WERI-Rb-1 (cell line): ENCODE measurements around the gene SLC45A1.

Experiments
- DNase-seq: peaks from one replicate; pipeline ENCODE4 v3.0.0-alpha.2; 2020
- H3K27ac ChIP-seq: fragments of 250-450 bp; sonication (Bioruptor Pico); 2 replicates; pipeline ENCODE4 v1.5.1; 2020; ENCODE audit warnings: mild to moderate bottlenecking, moderate library complexity
- H3K27me3 ChIP-seq: fragments of 250-450 bp; sonication (Bioruptor Pico); 2 replicates; pipeline ENCODE4 v1.5.1; 2021; ENCODE audit warnings: mild to moderate bottlenecking, low read depth, moderate library complexity; ENCODE audit not compliant: insufficient read depth, severe bottlenecking
- H3K36me3 ChIP-seq: fragments of 250-450 bp; sonication (Bioruptor Pico); 2 replicates; pipeline ENCODE4 v1.5.1; 2020; ENCODE audit warnings: mild to moderate bottlenecking, moderate library complexity
- H3K4me3 ChIP-seq: 2 replicates; pipeline ENCODE4 v1.5.1; 2011; ENCODE audit warnings: low read depth, mild to moderate bottlenecking, control low read depth, low read length
- H3K9me3 ChIP-seq: fragments of 250-450 bp; sonication (Bioruptor Pico); 2 replicates; pipeline ENCODE4 v1.5.1; 2021; ENCODE audit warnings: mild to moderate bottlenecking, moderate library complexity; ENCODE audit not compliant: severe bottlenecking
- TF ChIP-seq, protein P1 (sequence below): IDR thresholded peaks from 2 replicates; pipeline ENCODE4 v1.5.1; 2011; ENCODE audit warnings: low read depth, mild to moderate bottlenecking, control low read depth, inconsistent platforms, low read length

SLC45A1 gene

DNA sequence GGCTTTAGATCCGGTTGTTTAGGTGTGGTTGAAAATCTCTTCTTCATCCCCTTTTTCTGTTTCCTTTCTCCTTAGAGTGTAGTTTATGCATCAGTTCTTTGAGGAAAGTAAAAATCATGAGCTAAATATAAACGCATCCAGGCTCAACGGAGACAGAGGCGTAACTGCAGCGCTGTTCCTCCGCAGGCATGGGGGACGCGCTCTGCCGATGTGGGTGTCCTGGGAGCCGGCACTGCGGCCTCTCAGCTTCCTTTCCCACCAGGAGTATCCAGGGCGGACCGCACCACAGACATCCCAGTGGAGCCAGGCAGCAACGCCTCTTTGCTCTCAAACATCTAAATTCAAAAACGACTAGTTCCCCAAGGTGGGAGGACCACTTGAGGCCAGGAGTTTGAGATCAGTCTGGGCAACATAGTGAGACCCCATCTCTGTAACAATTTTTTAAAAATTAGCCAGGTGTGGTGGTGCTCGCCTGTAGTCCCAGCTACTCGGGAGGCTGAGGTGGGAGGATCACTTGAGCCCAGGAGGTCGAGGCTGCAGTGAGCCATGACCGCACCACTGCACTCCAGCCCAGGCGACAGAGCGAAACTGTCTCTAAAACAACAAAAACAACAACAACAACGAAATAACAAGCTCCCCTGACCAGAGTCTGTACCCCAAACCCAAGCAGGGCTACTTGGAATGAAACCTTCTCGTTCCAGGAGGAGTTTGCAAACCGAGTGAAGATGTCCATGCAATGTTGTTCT, 16.4 kb downstream of the SLC45A1 start:
- Histone ChIP-seq H3K36me3 (no peaks in the 10 kb centered on the region), H3K27me3 (no peaks in the 10 kb centered on the region), H3K9me3 (no peaks in the 10 kb centered on the region), H3K4me3 (no peak overlapping the region), H3K27ac (no peak overlapping the region)
- TF ChIP-seq, protein P1, sequence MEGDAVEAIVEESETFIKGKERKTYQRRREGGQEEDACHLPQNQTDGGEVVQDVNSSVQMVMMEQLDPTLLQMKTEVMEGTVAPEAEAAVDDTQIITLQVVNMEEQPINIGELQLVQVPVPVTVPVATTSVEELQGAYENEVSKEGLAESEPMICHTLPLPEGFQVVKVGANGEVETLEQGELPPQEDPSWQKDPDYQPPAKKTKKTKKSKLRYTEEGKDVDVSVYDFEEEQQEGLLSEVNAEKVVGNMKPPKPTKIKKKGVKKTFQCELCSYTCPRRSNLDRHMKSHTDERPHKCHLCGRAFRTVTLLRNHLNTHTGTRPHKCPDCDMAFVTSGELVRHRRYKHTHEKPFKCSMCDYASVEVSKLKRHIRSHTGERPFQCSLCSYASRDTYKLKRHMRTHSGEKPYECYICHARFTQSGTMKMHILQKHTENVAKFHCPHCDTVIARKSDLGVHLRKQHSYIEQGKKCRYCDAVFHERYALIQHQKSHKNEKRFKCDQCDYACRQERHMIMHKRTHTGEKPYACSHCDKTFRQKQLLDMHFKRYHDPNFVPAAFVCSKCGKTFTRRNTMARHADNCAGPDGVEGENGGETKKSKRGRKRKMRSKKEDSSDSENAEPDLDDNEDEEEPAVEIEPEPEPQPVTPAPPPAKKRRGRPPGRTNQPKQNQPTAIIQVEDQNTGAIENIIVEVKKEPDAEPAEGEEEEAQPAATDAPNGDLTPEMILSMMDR: no peak
- DNase-seq: no peak

DNA sequence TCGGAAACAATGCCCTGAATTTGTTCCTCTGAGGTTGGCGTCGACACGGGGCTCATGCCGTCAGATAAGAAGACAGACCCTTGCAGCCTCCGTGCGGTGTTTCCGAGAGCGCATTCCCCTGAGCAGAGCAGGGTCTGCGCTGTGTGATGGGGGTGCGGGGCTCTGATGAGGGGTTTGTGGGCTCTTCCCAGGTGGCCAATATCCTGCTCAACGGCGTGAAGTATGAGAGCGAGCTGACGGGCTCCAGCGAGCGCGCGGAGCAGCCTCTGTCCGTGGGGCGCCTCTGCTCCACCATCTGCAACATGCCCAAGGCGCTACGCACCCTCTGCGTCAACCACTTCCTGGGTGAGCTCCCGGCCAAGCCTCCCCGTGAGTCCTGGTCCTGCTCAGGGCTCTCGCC, 17.3 kb downstream of the SLC45A1 start:
- Histone ChIP-seq H3K27ac (no peak overlapping the region), H3K27me3 (no peaks in the 10 kb centered on the region), H3K36me3 (no peaks in the 10 kb centered on the region), H3K4me3 (no peak overlapping the region), H3K9me3 (no peaks in the 10 kb centered on the region)
- TF ChIP-seq, protein P1: no peak
- no peak for DNase-seq

DNA sequence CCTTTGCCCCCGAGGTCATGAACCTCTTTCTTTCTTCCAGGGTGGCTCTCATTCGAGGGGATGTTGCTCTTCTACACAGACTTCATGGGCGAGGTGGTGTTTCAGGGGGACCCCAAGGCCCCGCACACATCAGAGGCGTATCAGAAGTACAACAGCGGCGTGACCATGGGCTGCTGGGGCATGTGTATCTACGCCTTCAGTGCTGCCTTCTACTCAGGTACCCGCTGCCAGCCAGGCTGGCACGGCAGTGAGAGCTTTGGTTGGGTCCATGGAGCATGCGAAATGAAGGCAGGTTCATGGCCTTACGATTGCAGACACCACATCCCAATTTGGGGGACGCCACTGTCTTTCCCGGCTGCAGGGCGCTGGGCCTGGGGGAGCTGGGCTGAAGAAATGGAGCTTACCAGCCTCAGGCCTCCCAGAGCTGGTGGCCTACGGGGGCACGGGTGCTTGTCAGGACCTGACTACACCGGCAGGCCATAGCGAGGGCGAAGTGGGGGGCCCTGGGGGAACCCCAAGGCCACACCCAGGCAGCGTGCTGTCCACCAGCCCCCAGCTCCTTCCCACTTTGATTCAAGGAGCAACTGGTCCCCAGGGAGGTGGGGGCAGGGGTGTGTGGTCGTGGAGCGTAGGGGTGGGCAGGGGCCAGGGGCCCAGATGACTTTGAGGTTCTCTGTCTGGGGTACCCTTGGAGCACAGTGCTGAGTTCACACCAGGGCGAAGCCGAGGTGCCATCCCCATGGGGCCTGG, 20.0 kb downstream of the SLC45A1 start:
- H3K27me3 ChIP-seq: no peaks in the 10 kb centered on the region
- DNase-seq: no peak
- no peak overlapping the region for H3K4me3 ChIP-seq
- H3K27ac ChIP-seq: no peak overlapping the region
- no peaks in the 10 kb centered on the region for H3K9me3 ChIP-seq
- no peaks in the 10 kb centered on the region for H3K36me3 ChIP-seq
- TF ChIP-seq, protein P1: no peak

DNA sequence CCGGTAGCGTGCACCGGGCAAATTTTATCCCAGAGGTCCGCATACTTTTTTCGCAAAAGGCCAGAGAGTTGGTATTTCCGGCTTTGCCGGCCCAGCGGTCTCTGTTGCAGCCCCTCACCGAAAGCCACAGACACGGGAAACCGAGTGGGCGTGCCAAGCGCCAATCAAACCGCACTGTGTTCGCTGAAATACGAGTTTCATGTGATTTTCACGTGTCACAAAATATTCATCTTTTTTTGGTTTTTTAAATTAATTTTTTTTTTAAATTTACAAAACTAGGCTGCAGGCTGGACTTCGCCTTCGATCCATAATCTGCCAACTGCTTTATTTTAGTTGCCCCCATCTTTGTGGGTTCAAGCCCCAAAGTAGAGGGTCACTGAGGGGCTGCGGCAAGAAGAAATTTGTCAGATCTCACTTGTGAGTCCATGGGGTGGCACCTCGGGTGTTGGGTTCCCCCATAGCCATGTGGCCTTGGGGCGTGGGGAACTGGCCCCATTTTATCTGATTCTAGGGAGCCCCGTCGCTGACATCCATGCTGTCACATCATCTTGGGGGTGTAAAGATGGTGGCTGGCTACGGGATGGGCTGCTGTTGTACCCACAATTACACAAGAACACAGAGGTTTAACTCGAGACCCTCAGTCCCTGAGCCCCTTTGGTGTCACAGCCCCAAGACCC, 20.8 kb downstream of the SLC45A1 start:
- Histone ChIP-seq H3K36me3 (no peaks in the 10 kb centered on the region), H3K27me3 (no peaks in the 10 kb centered on the region), H3K9me3 (no peaks in the 10 kb centered on the region), H3K27ac (no peak overlapping the region), H3K4me3 (no peak overlapping the region)
- TF ChIP-seq, protein P1: no peak
- no peak for DNase-seq

DNA sequence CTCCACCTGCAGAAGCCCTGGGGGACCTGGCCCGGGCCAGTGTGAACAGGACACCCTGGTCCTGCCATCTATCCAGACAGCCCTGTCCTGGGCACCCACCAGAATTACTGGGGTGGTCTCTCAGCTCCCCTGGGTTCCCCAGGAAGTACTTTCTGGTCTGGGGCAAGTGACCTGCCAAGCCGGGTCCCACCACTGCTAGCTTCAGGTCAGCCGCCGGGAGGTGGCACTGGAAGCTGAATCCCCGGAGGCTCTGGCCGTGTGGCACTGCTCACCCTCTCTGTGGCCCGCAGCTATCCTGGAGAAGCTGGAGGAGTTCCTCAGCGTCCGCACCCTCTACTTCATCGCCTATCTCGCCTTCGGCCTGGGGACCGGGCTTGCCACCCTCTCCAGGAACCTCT, 21.3 kb downstream of the SLC45A1 start:
- no peaks in the 10 kb centered on the region for H3K27me3 ChIP-seq
- no peaks in the 10 kb centered on the region for H3K9me3 ChIP-seq
- no peaks in the 10 kb centered on the region for H3K36me3 ChIP-seq
- TF ChIP-seq, protein P1: no peak
- no peak overlapping the region for H3K27ac ChIP-seq
- DNase-seq: no peak
- H3K4me3 ChIP-seq: no peak overlapping the region
